ENCODE measurements around the gene ZNF239. TPM values are rescaled to one million over a fixed set of nuclear protein-coding genes. Genes with fewer than 3 reads are reported as not detected.

Gene ZNF239
- total RNA-seq, 1 experiment from 2014 or later, result 9.7 TPM

DNA sequence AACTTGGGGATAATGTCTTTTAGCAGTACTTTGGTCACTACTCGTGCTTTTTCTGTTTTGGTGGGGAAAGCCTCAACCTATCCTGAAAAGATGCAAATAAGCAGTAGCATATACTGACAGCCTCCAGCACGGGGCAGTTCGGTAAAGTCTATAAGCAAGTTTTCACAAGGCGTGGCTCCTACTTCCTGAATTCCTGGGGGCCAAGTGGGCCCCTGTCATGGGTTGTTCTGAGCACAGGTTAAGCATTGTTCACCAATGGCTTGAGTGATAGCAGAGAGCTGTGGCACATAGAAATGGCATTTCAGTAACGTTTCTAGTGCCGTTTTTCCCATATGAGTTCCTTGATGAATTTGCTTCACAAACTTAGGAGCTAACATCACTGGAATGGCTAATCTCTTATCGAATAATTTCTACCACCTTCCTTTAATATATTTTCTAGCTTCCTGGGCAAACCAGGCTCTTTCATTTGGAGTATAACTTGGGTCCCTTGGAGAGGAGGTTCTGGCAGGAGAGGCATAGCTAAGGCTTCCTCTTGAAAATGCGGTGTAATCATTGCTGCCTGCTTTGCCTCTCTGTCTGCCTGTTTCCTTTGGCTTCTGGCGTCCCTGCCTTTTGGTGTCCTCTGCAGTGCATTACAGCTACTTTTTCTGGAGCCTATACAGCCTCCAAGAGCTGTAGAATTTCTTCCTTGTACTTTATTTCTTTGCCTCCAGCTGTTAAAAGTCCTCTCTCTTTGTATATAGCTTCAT lies 11.7 kb upstream of the ZNF239 start:
- Histone ChIP-seq H3K27ac (ENCODE audit: low read depth, low read length, poor library complexity, severe bottlenecking) (no peak overlapping the region), H3K4me1 (ENCODE audit: insufficient read depth, low read length, poor library complexity, severe bottlenecking) (no peaks in the 10 kb centered on the region), H3K4me3 (ENCODE audit: low read depth, low read length, poor library complexity, severe bottlenecking) (no peak overlapping the region), H3K36me3 (ENCODE audit: insufficient read depth, low read length, poor library complexity, severe bottlenecking) (no peaks in the 10 kb centered on the region), H3K9me3 (ENCODE audit: low read depth, low read length, poor library complexity, severe bottlenecking) (peaks cover 4% of the 10 kb centered on the region), H3K27me3 (replicated peaks; ENCODE audit: insufficient read depth, low read depth, low read length, poor library complexity) (no peaks in the 10 kb centered on the region)
- ChIA-PET POLR2A (ENCODE audit: low non-redundant PET) (no interaction called here), CTCF (no interaction called here)
- no peak for DNase-seq (ENCODE audit: low spot score)
- no TSS peak for BruUV-seq (replicated peaks)
- intact Hi-C loops (cut with micrococcal nuclease; ENCODE audit: unreplicated experiment), result no loop called here
- no peak for TF ChIP-seq CTCF (conservative IDR thresholded peaks at IDR 0.05; ENCODE audit: low read depth, low read length)
- no peak for TF ChIP-seq EZH2 (IDR thresholded peaks at IDR 0.05; ENCODE audit: borderline replicate concordance, low read depth, low read length, poor library complexity, severe bottlenecking)

GRCh38 chr10:43585046-43585445 lies 10.6 kb upstream of the ZNF239 start:
- intact Hi-C loops (cut with micrococcal nuclease; ENCODE audit: unreplicated experiment), result no loop called here
- no peaks in the 10 kb centered on the region for H3K4me1 ChIP-seq (ENCODE audit: insufficient read depth, low read length, poor library complexity, severe bottlenecking)
- no peak for DNase-seq (ENCODE audit: low spot score)
- CTCF ChIA-PET, result no interaction called here
- no TSS peak for BruUV-seq (replicated peaks)
- no peaks in the 10 kb centered on the region for H3K27me3 ChIP-seq (replicated peaks; ENCODE audit: insufficient read depth, low read depth, low read length, poor library complexity)
- TF ChIP-seq EZH2 (IDR thresholded peaks at IDR 0.05; ENCODE audit: borderline replicate concordance, low read depth, low read length, poor library complexity, severe bottlenecking) (no peak), CTCF (conservative IDR thresholded peaks at IDR 0.05; ENCODE audit: low read depth, low read length) (no peak)
- no peak overlapping the region for H3K4me3 ChIP-seq (ENCODE audit: low read depth, low read length, poor library complexity, severe bottlenecking)
- POLR2A ChIA-PET (ENCODE audit: low non-redundant PET), result no interaction called here
- H3K27ac ChIP-seq (ENCODE audit: low read depth, low read length, poor library complexity, severe bottlenecking), result no peak overlapping the region
- H3K9me3 ChIP-seq (ENCODE audit: low read depth, low read length, poor library complexity, severe bottlenecking), result no peaks in the 10 kb centered on the region
- no peaks in the 10 kb centered on the region for H3K36me3 ChIP-seq (ENCODE audit: insufficient read depth, low read length, poor library complexity, severe bottlenecking)

GRCh38 chr10:43584051-43584450 lies 9.6 kb upstream of the ZNF239 start:
- no TSS peak for BruUV-seq (replicated peaks)
- ChIA-PET CTCF (no interaction called here), POLR2A (ENCODE audit: low non-redundant PET) (no interaction called here)
- TF ChIP-seq CTCF (conservative IDR thresholded peaks at IDR 0.05; ENCODE audit: low read depth, low read length) (no peak), EZH2 (IDR thresholded peaks at IDR 0.05; ENCODE audit: borderline replicate concordance, low read depth, low read length, poor library complexity, severe bottlenecking) (no peak)
- no peaks in the 10 kb centered on the region for H3K9me3 ChIP-seq (ENCODE audit: low read depth, low read length, poor library complexity, severe bottlenecking)
- no peak for DNase-seq (ENCODE audit: low spot score)
- H3K36me3 ChIP-seq (ENCODE audit: insufficient read depth, low read length, poor library complexity, severe bottlenecking), result no peaks in the 10 kb centered on the region
- H3K27me3 ChIP-seq (replicated peaks; ENCODE audit: insufficient read depth, low read depth, low read length, poor library complexity), result no peaks in the 10 kb centered on the region
- H3K4me1 ChIP-seq (ENCODE audit: insufficient read depth, low read length, poor library complexity, severe bottlenecking), result no peaks in the 10 kb centered on the region
- H3K4me3 ChIP-seq (ENCODE audit: low read depth, low read length, poor library complexity, severe bottlenecking), result no peak overlapping the region
- H3K27ac ChIP-seq (ENCODE audit: low read depth, low read length, poor library complexity, severe bottlenecking), result no peak overlapping the region
- intact Hi-C loops (cut with micrococcal nuclease; ENCODE audit: unreplicated experiment), result no loop called here
